Right ventricle myocardium inferior (tissue), 1 donor: ENCODE results near the gene VGLL1. TPM values are rescaled to one million over a fixed set of nuclear protein-coding genes. Genes with fewer than 3 reads are reported as not detected.

Experiments used
- ATAC-seq: fragments of 200-7000 bp; cut with Tn5 transposase; one replicate; pipeline ENCODE4 v1.9.1; 2020; ENCODE audit warnings: mild to moderate bottlenecking, moderate library complexity
- DNase-seq: peaks from one replicate; pipeline ENCODE4 v3.0.0; 2021; ENCODE audit errors: missing footprints
- intact Hi-C: fragments of 100-400 bp; cut with DNase I; formaldehyde crosslinking; loops from one replicate; pipeline ENCODE4 v1.11.0; 2022
- microRNA-seq: library from miRNA; unstranded; fragments of <30 nt; microRNA quantifications from one replicate; pipeline ENCODE4 v1.2.0, GENCODE V29; 2020
- total RNA-seq: library from RNA; stranded (reverse); fragmentation: NEBNext Ultra II Directional; extraction: Animal tissue kit (Norgen Biotek cat#: 25700); gene quantifications from one replicate; pipeline ENCODE4 v1.2.1, GENCODE V29; 2021
- donor health status: DM: no; HTN: yes; CAD: no; lungs with severe emphysema.

VGLL1 gene
- total RNA-seq, 1 donor from 2014 or later: not detected

DNA sequence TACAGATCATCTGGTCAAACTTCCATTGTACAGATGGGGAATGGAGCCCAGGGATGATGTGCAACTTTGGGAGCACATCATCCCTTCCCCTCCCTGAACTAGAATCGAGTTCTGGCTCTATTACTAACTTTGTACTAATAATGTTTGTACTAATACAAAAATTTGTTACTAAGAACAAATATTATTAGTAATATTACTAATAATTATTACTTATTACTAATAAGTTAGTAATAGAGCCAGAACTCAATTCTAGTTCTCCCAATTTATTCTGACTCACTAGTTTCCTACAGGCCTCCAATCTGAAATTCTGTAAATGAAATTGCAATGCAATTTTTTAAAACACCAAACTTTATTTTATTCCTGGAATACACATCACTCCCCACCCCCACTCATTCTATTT lies 68.0 kb downstream of the VGLL1 start:
- intact Hi-C loops: loop anchor here (10.0 kb wide), 1 partner anchor 95 kb away; no protein-coding TSS in a partner anchor
- ATAC-seq: no peak
- DNase-seq: no peak

Small RNAs within 50 kb of the gene (microRNA-seq; reads per million reads assigned to microRNA genes)
- gene MIR934: not detected

Other genes with a start within 250 kb of the VGLL1 start
- not detected for gene ADGRG4, start 231.3 kb upstream of the VGLL1 start, total RNA-seq
- gene BRS3, start 44.3 kb upstream of the VGLL1 start, total RNA-seq: not detected
- gene HTATSF1, start 34.6 kb upstream of the VGLL1 start, total RNA-seq: 57.3 TPM
- gene CD40LG, start 115.9 kb downstream of the VGLL1 start, total RNA-seq: not detected
- 40.2 TPM for gene ARHGEF6, start 248.7 kb downstream of the VGLL1 start, total RNA-seq